H9 (cell line): ENCODE measurements around the gene CHST14. TPM values are rescaled to one million over a fixed set of nuclear protein-coding genes. Genes with fewer than 3 reads are reported as not detected.

ENCODE experiments used
- DNase-seq: peaks from one replicate; pipeline ENCODE4 v3.0.0-alpha.2; 2017
- H2AFZ ChIP-seq: one replicate; pipeline ENCODE4 v1.6.1; 2013; ENCODE audit warnings: mild to moderate bottlenecking, low read length, control low read depth, moderate library complexity
- H2AK5ac ChIP-seq: 2 replicates; pipeline ENCODE4 v1.6.1; 2013; ENCODE audit warnings: low read length, control low read depth, mixed read lengths; ENCODE audit not compliant: insufficient read length
- H2BK120ac ChIP-seq: one replicate; pipeline ENCODE4 v1.6.1; 2013; ENCODE audit warnings: low read depth, mild to moderate bottlenecking, low read length, control low read depth, inconsistent platforms; ENCODE audit not compliant: poor library complexity, severe bottlenecking
- H2BK12ac ChIP-seq: 2 replicates; pipeline ENCODE4 v1.6.1; 2013; ENCODE audit warnings: low read length, control low read depth, mixed read lengths, low read depth; ENCODE audit not compliant: insufficient read length
- H2BK15ac ChIP-seq: 2 replicates; pipeline ENCODE4 v1.6.1; 2013; ENCODE audit warnings: low read depth, low read length, control low read depth
- H2BK20ac ChIP-seq: one replicate; pipeline ENCODE4 v1.6.1; 2013; ENCODE audit warnings: low read depth, mild to moderate bottlenecking, low read length, control low read depth, inconsistent platforms; ENCODE audit not compliant: poor library complexity, severe bottlenecking
- H2BK5ac ChIP-seq: 2 replicates; pipeline ENCODE4 v1.6.1; 2013; ENCODE audit warnings: low read length, control low read depth, mixed read lengths; ENCODE audit not compliant: insufficient read length
- H3K14ac ChIP-seq: 2 replicates; pipeline ENCODE4 v1.6.1; 2013; ENCODE audit warnings: low read length, control low read depth; ENCODE audit not compliant: insufficient read depth
- H3K18ac ChIP-seq: 2 replicates; pipeline ENCODE4 v1.6.1; 2013; ENCODE audit warnings: low read depth, mild to moderate bottlenecking, mixed read lengths, low read length, control low read depth; ENCODE audit not compliant: insufficient read length
- H3K23ac ChIP-seq: 2 replicates; pipeline ENCODE4 v1.6.1; 2013; ENCODE audit warnings: low read length, control low read depth, mixed read lengths, low read depth; ENCODE audit not compliant: insufficient read length
- H3K23me2 ChIP-seq: 2 replicates; pipeline ENCODE4 v1.6.1; 2013; ENCODE audit warnings: low read depth, mild to moderate bottlenecking, mixed read lengths, low read length, control low read depth; ENCODE audit not compliant: insufficient read length, poor library complexity, severe bottlenecking
- H3K27ac ChIP-seq: 2 replicates; pipeline ENCODE4 v1.5.1; 2013; ENCODE audit warnings: low read length, control low read depth, mixed read lengths, low read depth; ENCODE audit not compliant: insufficient read length
- H3K27me3 ChIP-seq: 2 replicates; pipeline ENCODE4 v1.6.1; 2013; ENCODE audit warnings: low read length, control low read depth, inconsistent platforms; ENCODE audit not compliant: insufficient read depth
- H3K4ac ChIP-seq: 2 replicates; pipeline ENCODE4 v1.6.1; 2013; ENCODE audit warnings: low read depth, mild to moderate bottlenecking, control low read depth, inconsistent platforms, low read length, moderate library complexity
- H3K4me1 ChIP-seq: 2 replicates; pipeline ENCODE4 v1.6.1; 2013; ENCODE audit warnings: low read length, control low read depth, inconsistent platforms; ENCODE audit not compliant: insufficient read depth
- H3K4me2 ChIP-seq: 2 replicates; pipeline ENCODE4 v1.6.1; 2013; ENCODE audit warnings: low read length, control low read depth, mixed read lengths; ENCODE audit not compliant: insufficient read length, insufficient read depth
- H3K56ac ChIP-seq: 2 replicates; pipeline ENCODE4 v1.6.1; 2013; ENCODE audit warnings: low read depth, mild to moderate bottlenecking, mixed read lengths, low read length, control low read depth; ENCODE audit not compliant: insufficient read length
- H3K79me1 ChIP-seq: 2 replicates; pipeline ENCODE4 v1.6.1; 2013; ENCODE audit warnings: low read depth, mild to moderate bottlenecking, moderate library complexity, low read length, control low read depth, inconsistent platforms; ENCODE audit not compliant: insufficient read depth, poor library complexity, severe bottlenecking
- H3K79me2 ChIP-seq: 2 replicates; pipeline ENCODE4 v1.6.1; 2013; ENCODE audit warnings: low read length, control low read depth, inconsistent platforms; ENCODE audit not compliant: insufficient read depth
- H3K9ac ChIP-seq: 2 replicates; pipeline ENCODE4 v1.6.1; 2013; ENCODE audit warnings: low read length, control low read depth, mixed read lengths; ENCODE audit not compliant: insufficient read length; ENCODE audit errors: extremely low read depth
- H3K9me3 ChIP-seq: one replicate; pipeline ENCODE4 v1.6.1; 2013; ENCODE audit warnings: low read depth, low read length, inconsistent platforms; ENCODE audit not compliant: control insufficient read depth
- H3T11ph ChIP-seq: one replicate; pipeline ENCODE4 v1.6.1; 2013; ENCODE audit warnings: mild to moderate bottlenecking, low read length, control low read depth, inconsistent platforms
- H4K20me1 ChIP-seq: one replicate; pipeline ENCODE4 v1.6.1; 2013; ENCODE audit not compliant: control insufficient read depth, insufficient read length, insufficient read depth
- H4K5ac ChIP-seq: 2 replicates; pipeline ENCODE4 v1.6.1; 2013; ENCODE audit warnings: low read depth, mild to moderate bottlenecking, mixed read lengths, low read length, control low read depth; ENCODE audit not compliant: insufficient read length
- H4K8ac ChIP-seq: replicated peaks from 2 replicates; pipeline ENCODE4 v1.6.1; 2013; ENCODE audit warnings: low read length, control low read depth, mixed read lengths, low read depth; ENCODE audit not compliant: insufficient read length
- H4K91ac ChIP-seq: 2 replicates; pipeline ENCODE4 v1.6.1; 2013; ENCODE audit warnings: low read depth, mild to moderate bottlenecking, moderate library complexity, mixed read lengths, low read length, control low read depth; ENCODE audit not compliant: insufficient read length
- H3K27ac Mint-ChIP-seq, 3 experiments: 2 replicates in 2 of 3; 3 replicates in 1 of 3; pipeline ENCODE4 v1.8.0; 2020 to 2021; ENCODE audit warnings: mixed read lengths in 3 of 3, mild to moderate bottlenecking in 1 of 3, moderate library complexity in 1 of 3
- H3K27me3 Mint-ChIP-seq: 2 replicates; pipeline ENCODE4 v1.8.0; 2021; ENCODE audit warnings: low read depth, mild to moderate bottlenecking, moderate library complexity, mixed read lengths
- H3K36me3 Mint-ChIP-seq, 3 experiments: 2 replicates in 2 of 3; 3 replicates in 1 of 3; pipeline ENCODE4 v1.8.0; 2020 to 2021; ENCODE audit warnings: low read depth in 3 of 3, mixed read lengths in 3 of 3; ENCODE audit not compliant: insufficient read depth in 1 of 3
- H3K4me1 Mint-ChIP-seq, 2 experiments: 2 replicates each; pipeline ENCODE4 v1.8.0; 2020; ENCODE audit warnings: mixed read lengths in 2 of 2
- H3K4me3 Mint-ChIP-seq, 2 experiments: 2 replicates in 1 of 2; 3 replicates in 1 of 2; pipeline ENCODE4 v1.8.0; 2020 to 2021; ENCODE audit warnings: mild to moderate bottlenecking in 2 of 2, mixed read lengths in 2 of 2, moderate library complexity in 1 of 2
- H3K9me3 Mint-ChIP-seq, 2 experiments: 2 replicates in 1 of 2; 3 replicates in 1 of 2; pipeline ENCODE4 v1.8.0; 2020; ENCODE audit warnings: mild to moderate bottlenecking in 2 of 2, mixed read lengths in 2 of 2, moderate library complexity in 1 of 2
- CTCF ChIP-seq: fragments of 200-600 bp; sonication (generic); conservative IDR thresholded peaks from 3 replicates; pipeline ENCODE4 v1.8.0; 2021; ENCODE audit warnings: antibody characterized with exemption, mild to moderate bottlenecking
- WGBS: extraction: QIAGEN DNeasy Blood & Tissue Kit; methylation state at CpG from one replicate; pipeline ENCODE4 v1.1.7; 2013; ENCODE audit warnings: missing lambda C conversion rate, low lambda C conversion rate, mixed read lengths; ENCODE audit not compliant: insufficient read length; ENCODE audit errors: extremely low coverage; 5-methylcytosine and 5-hydroxymethylcytosine counted together
- total RNA-seq: library from RNA; stranded (reverse); gene quantifications from 2 replicates; pipeline ENCODE4 v1.2.1, GENCODE V29; 2021

Gene CHST14
- total RNA-seq, 1 experiment from 2014 or later = 25.7 TPM

- H3K27ac Mint-ChIP-seq = peak overlapping the region in 1 of 3 experiments; percentile 55; a peak in 1 of 7 replicates
- no peak overlapping the region for H4K5ac ChIP-seq
- H3K9me3 ChIP-seq = no peaks in the 10 kb centered on the region
- H3K4me1 Mint-ChIP-seq = peaks cover 9 to 12% of the 10 kb centered on the region in 2 experiments
- H2BK12ac ChIP-seq = no peak overlapping the region
- H3K4ac ChIP-seq = no peak overlapping the region
- no peak overlapping the region for H3K9ac ChIP-seq
- no peak overlapping the region for H2BK5ac ChIP-seq
- H3K23me2 ChIP-seq = no peaks in the 10 kb centered on the region
- no peaks in the 10 kb centered on the region for H4K20me1 ChIP-seq
- H3K9me3 Mint-ChIP-seq = no peaks in the 10 kb centered on the region
- no peaks in the 10 kb centered on the region for H3K4me1 ChIP-seq
- no peaks in the 10 kb centered on the region for H3K79me1 ChIP-seq
- peak overlapping the region; percentile 23 for H3K4me2 ChIP-seq
- no CpG with 5 or more reads among the region's 31 CpGs for WGBS
- H3K27me3 ChIP-seq = no peaks in the 10 kb centered on the region
- H3K56ac ChIP-seq = no peak overlapping the region
- H3K14ac ChIP-seq = no peak overlapping the region
- H2BK15ac ChIP-seq = no peak overlapping the region
- no peak overlapping the region for H2AFZ ChIP-seq
- no peak overlapping the region for H2BK120ac ChIP-seq
- H2BK20ac ChIP-seq = no peak overlapping the region
- peaks cover 2 to 20% (median 17%) of the 10 kb centered on the region in 3 experiments; a peak in 6 of 7 replicates for H3K36me3 Mint-ChIP-seq
- H3K27ac ChIP-seq = no peak overlapping the region
- H3K27me3 Mint-ChIP-seq = peaks cover 4% of the 10 kb centered on the region; the same call in 1 of the 2 replicates
- TF ChIP-seq CTCF = peak; percentile 94
- H3T11ph ChIP-seq = no peak overlapping the region
- H4K91ac ChIP-seq = no peak overlapping the region
- peak; percentile 84 for DNase-seq
- no peak overlapping the region for H4K8ac ChIP-seq
- H2AK5ac ChIP-seq = no peak overlapping the region
- H3K4me3 Mint-ChIP-seq = peak overlapping the region; percentile 8 to 10; a peak in 3 of 5 replicates
- H3K23ac ChIP-seq = no peak overlapping the region
- no peaks in the 10 kb centered on the region for H3K79me2 ChIP-seq
- no peak overlapping the region for H3K18ac ChIP-seq
Observed at GRCh38 chr15:40421246-40422157, 49.3 kb upstream of the CHST14 start.
